ENCODE measurements around the gene DUT.
A peak's percentile ranks its signal among the peaks of the same experiment; 100 is the strongest.

The DUT gene

DNA sequence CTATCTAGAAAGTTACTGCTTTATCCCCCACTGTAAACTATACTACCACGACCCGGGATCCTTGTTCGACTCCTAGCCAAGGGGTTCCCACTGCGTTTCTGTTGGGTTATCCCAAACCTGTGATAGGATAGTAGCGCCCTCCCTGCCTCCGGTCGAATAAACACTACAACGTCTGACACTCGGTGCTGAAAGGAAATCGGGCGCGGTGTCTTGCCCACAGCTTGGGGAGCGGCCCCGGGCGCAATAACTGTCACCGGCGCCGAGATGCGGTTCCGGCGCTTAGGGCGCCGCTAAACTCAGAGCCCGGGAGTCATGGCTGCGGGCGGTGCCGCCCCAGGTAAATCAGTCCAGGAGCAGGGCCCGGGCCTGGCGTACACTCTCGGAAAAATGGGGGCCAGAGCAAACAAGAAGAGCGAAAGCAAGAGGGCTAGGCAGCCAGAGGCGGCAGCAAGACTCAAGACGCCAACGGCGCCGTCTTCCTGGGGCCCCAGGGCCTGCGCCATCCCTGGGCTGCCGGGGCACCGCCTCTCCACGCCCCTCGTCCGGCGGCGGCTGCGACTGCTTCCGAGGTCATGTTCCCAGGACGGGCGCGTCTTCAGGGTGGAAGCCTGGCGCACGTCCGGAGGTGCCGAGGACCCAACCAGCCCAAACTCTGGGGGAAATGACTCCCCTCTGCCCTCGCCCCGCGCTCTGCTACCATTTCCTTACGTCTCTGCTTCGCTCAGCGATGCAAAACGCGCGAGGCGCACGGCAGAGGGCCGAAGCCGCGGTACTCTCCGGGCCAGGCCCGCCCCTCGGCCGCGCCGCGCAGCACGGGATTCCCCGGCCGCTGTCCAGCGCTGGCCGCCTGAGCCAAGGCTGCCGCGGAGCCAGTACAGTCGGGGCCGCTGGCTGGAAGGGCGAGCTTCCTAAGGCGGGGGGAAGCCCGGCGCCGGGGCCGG, at the start of gene DUT:
TSS of gene DUT (plus strand) at position 575 of the 941 bp plus-strand sequence. CDS start at position 662, 87 bp downstream.
- peak within 1 kb of the TSS; percentile 97 for H3K27ac ChIP-seq
- TF ChIP-seq, protein P1, sequence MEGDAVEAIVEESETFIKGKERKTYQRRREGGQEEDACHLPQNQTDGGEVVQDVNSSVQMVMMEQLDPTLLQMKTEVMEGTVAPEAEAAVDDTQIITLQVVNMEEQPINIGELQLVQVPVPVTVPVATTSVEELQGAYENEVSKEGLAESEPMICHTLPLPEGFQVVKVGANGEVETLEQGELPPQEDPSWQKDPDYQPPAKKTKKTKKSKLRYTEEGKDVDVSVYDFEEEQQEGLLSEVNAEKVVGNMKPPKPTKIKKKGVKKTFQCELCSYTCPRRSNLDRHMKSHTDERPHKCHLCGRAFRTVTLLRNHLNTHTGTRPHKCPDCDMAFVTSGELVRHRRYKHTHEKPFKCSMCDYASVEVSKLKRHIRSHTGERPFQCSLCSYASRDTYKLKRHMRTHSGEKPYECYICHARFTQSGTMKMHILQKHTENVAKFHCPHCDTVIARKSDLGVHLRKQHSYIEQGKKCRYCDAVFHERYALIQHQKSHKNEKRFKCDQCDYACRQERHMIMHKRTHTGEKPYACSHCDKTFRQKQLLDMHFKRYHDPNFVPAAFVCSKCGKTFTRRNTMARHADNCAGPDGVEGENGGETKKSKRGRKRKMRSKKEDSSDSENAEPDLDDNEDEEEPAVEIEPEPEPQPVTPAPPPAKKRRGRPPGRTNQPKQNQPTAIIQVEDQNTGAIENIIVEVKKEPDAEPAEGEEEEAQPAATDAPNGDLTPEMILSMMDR (conservative IDR thresholded peaks at IDR 0.05) = peak; percentile 27
- TF ChIP-seq ZFX (IDR thresholded peaks at IDR 0.05) = peak; percentile 93

DNA sequence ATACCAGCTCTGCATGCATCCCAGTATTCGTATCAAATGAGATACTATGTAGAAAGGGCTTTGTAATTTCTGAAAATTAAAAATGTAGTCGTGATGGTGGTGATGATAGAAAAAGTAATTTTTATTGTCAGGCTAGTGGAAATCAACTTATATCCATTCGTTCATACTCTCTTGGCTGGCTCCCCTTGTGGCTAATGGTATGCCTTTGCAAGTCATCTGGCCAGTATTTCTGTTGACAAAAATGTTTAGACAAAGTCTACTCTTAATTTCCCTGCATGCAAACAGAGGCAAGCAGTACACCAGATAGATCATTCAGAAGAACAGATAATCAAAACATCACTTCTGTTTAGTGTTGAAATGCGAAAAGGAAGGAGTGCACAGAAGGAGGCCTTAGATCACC, 49.6 kb upstream of the DUT start:
- no peak overlapping the region for H3K27ac ChIP-seq
- TF ChIP-seq ZFX (IDR thresholded peaks at IDR 0.05) = no peak
- TF ChIP-seq, protein P1 (conservative IDR thresholded peaks at IDR 0.05) = no peak; the same call in 1 of the 2 replicates

DNA sequence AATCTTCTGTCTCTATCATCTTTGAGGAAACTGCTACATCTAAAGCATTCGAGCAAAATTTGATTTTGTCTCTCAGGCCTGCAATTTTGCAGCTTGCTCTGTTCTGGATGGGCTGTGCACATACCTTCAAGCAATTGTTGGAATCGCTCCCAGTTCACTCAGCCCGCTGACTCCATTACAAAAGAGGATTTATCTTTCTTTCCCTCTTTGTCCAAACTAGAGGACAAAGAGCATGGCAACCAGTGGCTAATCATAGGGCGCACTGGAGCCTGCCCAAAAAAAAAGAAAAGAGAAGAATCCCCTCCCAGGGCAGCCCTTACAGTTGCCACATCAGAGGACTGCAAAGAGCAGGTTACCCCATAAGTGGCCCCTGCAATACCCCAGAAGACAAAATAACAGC, 49.0 kb upstream of the DUT start:
- TF ChIP-seq, protein P1 (conservative IDR thresholded peaks at IDR 0.05) = no peak
- no peak for TF ChIP-seq ZFX (IDR thresholded peaks at IDR 0.05)

DNA sequence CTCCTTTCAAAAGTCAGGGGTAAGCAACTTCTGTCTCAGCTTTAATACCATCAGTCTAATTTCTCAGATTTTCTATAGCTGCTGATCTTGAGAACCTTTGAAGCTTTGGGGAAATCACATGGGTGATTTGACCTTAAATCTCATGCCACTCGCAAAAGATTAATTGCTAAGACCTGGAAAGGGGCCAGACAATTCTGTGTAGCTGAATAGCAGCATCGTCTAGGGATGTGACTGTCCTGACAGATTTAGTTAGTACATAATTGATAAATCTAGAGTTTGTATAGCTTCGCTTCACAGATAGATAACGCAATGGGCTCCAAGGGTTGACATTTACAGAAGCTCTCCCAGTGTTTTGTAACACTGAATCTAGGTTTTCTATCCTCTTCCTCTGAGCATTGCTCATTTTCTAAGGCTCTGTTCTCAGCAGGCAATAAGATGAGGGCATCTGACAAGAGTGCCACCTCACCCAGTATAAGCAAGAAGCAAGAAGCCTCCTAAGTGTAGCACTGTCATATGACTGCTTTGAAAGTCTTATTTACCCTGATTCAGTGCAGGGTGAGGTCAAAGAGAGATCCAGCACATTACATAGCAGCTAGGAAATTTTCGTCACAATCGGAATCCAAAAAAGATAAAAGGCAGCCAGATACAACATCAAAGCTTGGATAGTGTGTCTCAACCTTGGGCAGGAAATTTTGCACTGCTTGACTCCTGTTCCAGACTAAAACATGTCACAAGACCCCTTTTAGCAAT, 47.7 kb upstream of the DUT start:
- TF ChIP-seq, protein P1 (conservative IDR thresholded peaks at IDR 0.05) = no peak
- TF ChIP-seq ZFX (IDR thresholded peaks at IDR 0.05) = no peak
- no peak overlapping the region for H3K27ac ChIP-seq

More for the DNA sequence above, 49.0 kb upstream of the DUT start:
- H3K27ac ChIP-seq = no peak overlapping the region

DNA sequence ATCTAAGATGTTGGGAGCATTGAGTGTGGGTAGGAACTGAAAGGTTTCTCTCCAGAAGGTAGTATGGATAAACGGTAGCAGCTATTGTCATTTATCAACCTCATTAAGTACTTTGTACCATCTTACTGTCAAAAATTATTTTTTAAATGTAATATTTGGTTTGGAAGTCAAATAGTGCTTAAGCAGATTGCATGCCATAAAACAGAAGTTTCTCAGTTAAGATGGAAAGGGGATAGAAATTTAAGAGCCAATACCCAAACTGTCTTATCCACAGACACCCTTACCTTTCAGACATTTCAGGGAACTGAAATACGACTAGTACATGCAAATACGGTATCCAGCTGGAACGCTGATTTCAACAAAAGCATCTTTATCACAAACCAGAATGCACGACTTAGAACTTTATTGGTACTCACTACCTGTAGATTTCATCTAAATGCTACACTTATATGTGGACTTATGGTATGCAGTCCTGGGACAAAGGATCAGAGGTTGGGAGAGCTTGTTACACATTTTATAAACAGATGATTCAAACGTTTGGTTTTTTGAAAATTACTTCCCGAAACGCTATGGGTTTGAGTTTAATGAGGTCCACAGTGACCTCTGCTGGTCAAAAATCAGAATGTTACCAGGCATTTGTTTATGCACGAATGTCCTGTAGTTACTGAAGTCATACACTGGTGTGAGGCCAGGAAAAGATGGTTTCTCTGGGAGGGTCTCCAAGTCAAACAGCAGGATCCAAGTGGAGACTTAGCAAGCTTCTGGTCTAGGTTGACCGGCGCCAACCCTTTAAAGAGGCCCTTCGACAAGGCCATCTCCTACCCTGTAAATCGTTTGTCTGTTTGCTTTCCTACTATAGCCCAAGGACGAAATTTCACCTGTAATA, 45.7 kb upstream of the DUT start:
- TF ChIP-seq ZFX (IDR thresholded peaks at IDR 0.05) = no peak
- TF ChIP-seq, protein P1 (conservative IDR thresholded peaks at IDR 0.05) = peak; percentile 84
- no peak overlapping the region for H3K27ac ChIP-seq

DNA sequence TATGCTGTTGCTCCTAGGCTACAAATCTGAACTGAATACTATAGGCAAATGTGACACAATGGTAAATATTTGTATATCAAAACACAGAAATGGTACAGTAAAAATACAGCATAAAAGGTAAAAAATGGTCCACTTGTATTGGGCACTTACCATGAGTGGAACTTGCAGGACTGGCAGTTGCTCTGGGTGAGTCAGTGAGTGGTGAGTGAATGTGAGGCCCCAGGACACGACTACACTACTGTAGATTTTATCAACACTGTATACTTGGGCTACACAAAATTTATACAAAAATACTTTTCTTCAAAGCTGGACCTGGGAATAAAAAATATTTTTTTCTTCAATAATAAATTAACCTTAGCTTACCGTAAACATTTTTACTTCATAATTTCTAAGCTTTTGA, 41.6 kb upstream of the DUT start:
- no peak for TF ChIP-seq ZFX (IDR thresholded peaks at IDR 0.05)
- TF ChIP-seq, protein P1 (conservative IDR thresholded peaks at IDR 0.05) = no peak
- no peak overlapping the region for H3K27ac ChIP-seq

Data from C4-2B (cell line).